Gastrocnemius medialis (tissue), 4 donors: ENCODE measurements around the gene LEF1. TPM values are rescaled to one million over a fixed set of nuclear protein-coding genes. Genes with fewer than 3 reads are reported as not detected.

Experiments used
- ATAC-seq, 2 donors: fragments of 150-250 bp; one replicate each; pipeline ENCODE4 v1.9.1; 2016
- DNase-seq, 2 donors: peaks; one replicate each; pipeline ENCODE4 v3.0.0-alpha.2; 2019
- H3K27ac ChIP-seq, 4 donors: fragments of 200-600 bp; sonication (generic); 1 replicate in 1 of 4; 2 replicates in 3 of 4; pipeline ENCODE4 v1.5.1; 2016 to 2018; ENCODE audit warnings: mild to moderate bottlenecking in 2 of 4, moderate library complexity in 1 of 4
- H3K27me3 ChIP-seq, 3 donors: fragments of 200-600 bp; sonication (generic) in 2 of 3; 1 replicate in 1 of 3; 2 replicates in 2 of 3; pipeline versions ENCODE4 v1.5.1 to v1.6.0; 2016 to 2019; ENCODE audit warnings: mild to moderate bottlenecking in 1 of 3, moderate library complexity in 1 of 3
- H3K36me3 ChIP-seq, 2 donors: fragments of 200-600 bp; sonication (generic) in 1 of 2; one replicate each; pipeline ENCODE4 v1.5.1; 2017 to 2018
- H3K4me1 ChIP-seq, 2 donors: fragments of 200-600 bp; sonication (generic) in 1 of 2; one replicate each; pipeline ENCODE4 v1.5.1; 2016 to 2017; ENCODE audit warnings: mild to moderate bottlenecking in 2 of 2
- H3K4me3 ChIP-seq, 4 donors: fragments of 200-600 bp; sonication (generic) in 3 of 4; 1 replicate in 1 of 4; 2 replicates in 3 of 4; pipeline ENCODE4 v1.5.1; 2016 to 2019; ENCODE audit warnings: mild to moderate bottlenecking in 2 of 4
- H3K9me3 ChIP-seq, 3 donors: fragments of 200-600 bp; sonication (generic) in 2 of 3; 1 replicate in 1 of 3; 2 replicates in 2 of 3; pipeline ENCODE4 v1.5.1; 2016 to 2019
- CTCF ChIP-seq, 5 experiments: fragments of 450-650 bp in 3 of 5; fragments of 200-600 bp in 2 of 5; sonication (generic) in 2 of 5; IDR thresholded peaks in 4 of 5; conservative IDR thresholded peaks in 1 of 5; 1 replicate in 4 of 5; 2 replicates in 1 of 5; pipeline ENCODE4 v1.5.1; 2016 to 2019; ENCODE audit warnings: antibody characterized with exemption in 5 of 5, mild to moderate bottlenecking in 3 of 5, moderate library complexity in 3 of 5
- POLR2A ChIP-seq, 2 donors: fragments of 450-650 bp; IDR thresholded peaks; one replicate each; pipeline ENCODE4 v1.6.1; 2017; ENCODE audit warnings: antibody characterized with exemption in 2 of 2, mild to moderate bottlenecking in 2 of 2, moderate library complexity in 2 of 2
- in situ Hi-C, 4 donors: fragments of 200-750 bp; cut with MboI; loops; one replicate each; pipeline versions ENCODE4 v1.15.0 to v1.8.0; 2017; ENCODE audit warnings: low sequenced_read_pairs in 4 of 4
- intact Hi-C: fragments of 100-400 bp; cut with DNase I; formaldehyde crosslinking; loops from one replicate; pipeline ENCODE4 v1.15.1; 2023; ENCODE audit warnings: low total_unique reads
- total RNA-seq, 4 donors: library from RNA; depleted of rRNA; stranded (reverse); fragments of >200 nt; gene quantifications; one replicate each; pipeline versions ENCODE4 v1.1.0 to v1.2.3, GENCODE V29; 2016

Gene LEF1
- total RNA-seq, 4 donors from 2014 or later: 0.33 TPM; not detected in 3

GRCh38 chr4:108188770-108189169 is 20.0 kb upstream of the LEF1 start:
- intact Hi-C loops (no loop called here), in situ Hi-C loops (no loop called here)
- ATAC-seq (no peak), DNase-seq (no peak)
- TF ChIP-seq POLR2A (IDR thresholded peaks at IDR 0.05) (no peak), CTCF (IDR thresholded peaks at IDR 0.05 in 4 of 5, conservative IDR thresholded peaks at IDR 0.05 in 1 of 5) (no peak)
- no peaks in the 10 kb centered on the region for H3K36me3 ChIP-seq
- H3K9me3 ChIP-seq: no peaks in the 10 kb centered on the region
- H3K4me3 ChIP-seq: no peak overlapping the region
- no peaks in the 10 kb centered on the region for H3K4me1 ChIP-seq
- no peaks in the 10 kb centered on the region for H3K27me3 ChIP-seq
- no peak overlapping the region for H3K27ac ChIP-seq

GRCh38 chr4:108185252-108185651 is 16.5 kb upstream of the LEF1 start:
- H3K4me1 ChIP-seq: no peaks in the 10 kb centered on the region
- no peak for DNase-seq
- no peak for TF ChIP-seq CTCF (IDR thresholded peaks at IDR 0.05 in 4 of 5, conservative IDR thresholded peaks at IDR 0.05 in 1 of 5)
- no peak for TF ChIP-seq POLR2A (IDR thresholded peaks at IDR 0.05)
- no peak overlapping the region for H3K27ac ChIP-seq
- intact Hi-C loops (no loop called here), in situ Hi-C loops (no loop called here)
- H3K36me3 ChIP-seq: no peaks in the 10 kb centered on the region
- no peaks in the 10 kb centered on the region for H3K27me3 ChIP-seq
- H3K4me3 ChIP-seq: no peak overlapping the region
- no peak for ATAC-seq
- no peaks in the 10 kb centered on the region for H3K9me3 ChIP-seq

- TF ChIP-seq POLR2A (IDR thresholded peaks at IDR 0.05) (no peak), CTCF (IDR thresholded peaks at IDR 0.05 in 4 of 5, conservative IDR thresholded peaks at IDR 0.05 in 1 of 5) (no peak)
- no peak for ATAC-seq
- intact Hi-C loops (no loop called here), in situ Hi-C loops (no loop called here)
- H3K27me3 ChIP-seq: no peaks in the 10 kb centered on the region
- no peak overlapping the region for H3K4me3 ChIP-seq
- H3K36me3 ChIP-seq: no peaks in the 10 kb centered on the region
- no peaks in the 10 kb centered on the region for H3K4me1 ChIP-seq
- no peak for DNase-seq
- no peak overlapping the region for H3K27ac ChIP-seq
- H3K9me3 ChIP-seq: no peaks in the 10 kb centered on the region
Measured at GRCh38 chr4:108184453-108185049, 15.8 kb upstream of the LEF1 start.

- in situ Hi-C loops (no loop called here), intact Hi-C loops (no loop called here)
- Histone ChIP-seq H3K27me3 (peaks cover 0 to 3% (median 0%) of the 10 kb centered on the region in 3 donors), H3K36me3 (no peaks in the 10 kb centered on the region), H3K27ac (no peak overlapping the region), H3K4me3 (no peak overlapping the region), H3K9me3 (no peaks in the 10 kb centered on the region), H3K4me1 (no peaks in the 10 kb centered on the region)
- no peak for TF ChIP-seq POLR2A (IDR thresholded peaks at IDR 0.05)
- TF ChIP-seq CTCF (IDR thresholded peaks at IDR 0.05 in 4 of 5, conservative IDR thresholded peaks at IDR 0.05 in 1 of 5): no peak
- ATAC-seq: no peak
- DNase-seq: no peak
Measured at GRCh38 chr4:108181704-108182103, 13.0 kb upstream of the LEF1 start.

- no peaks in the 10 kb centered on the region for H3K9me3 ChIP-seq
- no peaks in the 10 kb centered on the region for H3K4me1 ChIP-seq
- peaks cover 0 to 6% (median 0%) of the 10 kb centered on the region in 3 donors for H3K27me3 ChIP-seq
- in situ Hi-C loops: no loop called here
- H3K36me3 ChIP-seq: no peaks in the 10 kb centered on the region
- H3K27ac ChIP-seq: no peak overlapping the region
- no peak overlapping the region for H3K4me3 ChIP-seq
- ATAC-seq (no peak), DNase-seq (no peak)
- intact Hi-C loops: no loop called here
- TF ChIP-seq POLR2A (IDR thresholded peaks at IDR 0.05) (no peak), CTCF (IDR thresholded peaks at IDR 0.05 in 4 of 5, conservative IDR thresholded peaks at IDR 0.05 in 1 of 5) (no peak)
Measured at GRCh38 chr4:108180513-108180912, 11.8 kb upstream of the LEF1 start.
